Smooth muscle cell (in vitro differentiated cells): ENCODE measurements around the gene POFUT2. TPM values are rescaled to one million over a fixed set of nuclear protein-coding genes. Genes with fewer than 3 reads are reported as not detected.

Experiments used
- DNase-seq: peaks from one replicate; lab custom pipeline; 2025; ENCODE audit not compliant: unreplicated experiment; lab: John Stamatoyannopoulos, UW
- H2AFZ ChIP-seq: fragments of 200-600 bp; sonication (generic); 2 replicates; pipeline ENCODE4 v1.6.0; 2016; ENCODE audit warnings: antibody characterized with exemption, low read depth, mild to moderate bottlenecking
- H3F3A ChIP-seq: fragments of 200-600 bp; sonication (generic); 2 replicates; pipeline ENCODE4 v1.6.0; 2017; ENCODE audit warnings: antibody characterized with exemption, low read depth
- H3K27ac ChIP-seq: fragments of 200-600 bp; sonication (generic); 2 replicates; pipeline ENCODE4 v1.5.1; 2016; ENCODE audit warnings: low read depth, mild to moderate bottlenecking
- H3K27me3 ChIP-seq: fragments of 200-600 bp; sonication (generic); 2 replicates; pipeline ENCODE4 v1.6.1; 2016; ENCODE audit warnings: low read depth, mild to moderate bottlenecking
- H3K36me3 ChIP-seq: fragments of 200-600 bp; sonication (generic); 2 replicates; pipeline ENCODE4 v1.5.1; 2016; ENCODE audit warnings: low read depth
- H3K4me1 ChIP-seq: fragments of 200-600 bp; sonication (generic); 2 replicates; pipeline ENCODE4 v1.5.1; 2016; ENCODE audit warnings: low read depth
- H3K4me2 ChIP-seq: fragments of 200-600 bp; sonication (generic); 2 replicates; pipeline ENCODE4 v1.6.0; 2016; ENCODE audit warnings: mild to moderate bottlenecking
- H3K4me3 ChIP-seq: fragments of 200-600 bp; sonication (generic); 2 replicates; pipeline ENCODE4 v1.5.1; 2016; ENCODE audit warnings: mild to moderate bottlenecking
- H3K79me2 ChIP-seq: fragments of 200-600 bp; sonication (generic); 2 replicates; pipeline ENCODE4 v1.6.0; 2016; ENCODE audit warnings: low read depth, mild to moderate bottlenecking
- H3K9ac ChIP-seq: fragments of 200-600 bp; sonication (generic); 2 replicates; pipeline ENCODE4 v1.6.0; 2016; ENCODE audit warnings: low read depth
- H3K9me3 ChIP-seq: fragments of 200-600 bp; sonication (generic); replicated peaks from 2 replicates; pipeline ENCODE4 v1.5.1; 2016; ENCODE audit warnings: low read depth
- H4K20me1 ChIP-seq: fragments of 200-600 bp; sonication (generic); 2 replicates; pipeline ENCODE4 v1.6.0; 2016; ENCODE audit warnings: low read depth
- WGBS: methylation state at CpG from one replicate; pipeline ENCODE4 v1.1.7; 2016; ENCODE audit warnings: low lambda C conversion rate; 5-methylcytosine and 5-hydroxymethylcytosine counted together
- polyA plus RNA-seq: library from polyadenylated mRNA; unstranded; fragments of >200 nt; fragmentation: Nextera tagmentation; extraction: Ambion mirVana; gene quantifications from 2 replicates; pipeline ENCODE4 v1.2.1, GENCODE V29; 2016
- total RNA-seq: library from RNA; depleted of rRNA; stranded (reverse); fragments of >200 nt; gene quantifications from 2 replicates; pipeline ENCODE4 v1.2.3, GENCODE V29; 2014
- TF ChIP-seq, protein P1 (sequence below): fragments of 200-600 bp; sonication (generic); IDR thresholded peaks from 2 replicates; pipeline ENCODE4 v1.5.1; 2017; ENCODE audit warnings: borderline replicate concordance, mild to moderate bottlenecking, antibody characterized with exemption; ENCODE audit not compliant: insufficient read depth, poor library complexity, severe bottlenecking

The POFUT2 gene
- total and polyA plus RNA-seq, 2 experiments from 2014 or later = 32.1 to 70.0 TPM

DNA sequence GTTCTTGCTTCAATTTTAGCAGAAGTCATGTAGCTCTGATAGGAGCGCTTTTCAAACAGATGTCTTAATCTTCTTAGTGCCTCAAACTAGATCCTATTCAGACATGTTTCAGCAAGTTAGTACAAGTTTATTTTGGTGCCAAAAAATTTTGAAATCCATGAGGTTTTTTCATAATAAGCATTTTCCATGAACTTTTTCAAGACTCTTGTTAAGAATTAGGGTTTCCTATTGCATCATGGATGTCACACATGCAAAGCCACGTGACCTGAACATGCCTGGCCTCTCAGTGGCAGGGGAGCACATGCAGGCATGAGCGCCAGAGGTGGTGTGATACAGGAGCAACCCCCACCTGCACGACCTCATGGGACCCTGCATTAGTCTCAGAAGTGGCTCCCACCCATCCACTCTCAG, 67.6 kb downstream of the POFUT2 start:
- Histone ChIP-seq H3K27ac (no peak overlapping the region), H3K9me3 (peaks cover 10% of the 10 kb centered on the region), H3K9ac (no peak overlapping the region), H3K4me3 (no peak overlapping the region), H2AFZ (no peak overlapping the region), H3K79me2 (no peaks in the 10 kb centered on the region), H4K20me1 (peaks cover 7% of the 10 kb centered on the region), H3F3A (peaks cover 4% of the 10 kb centered on the region), H3K4me2 (no peak overlapping the region), H3K36me3 (peaks cover 16% of the 10 kb centered on the region), H3K4me1 (no peaks in the 10 kb centered on the region), H3K27me3 (no peaks in the 10 kb centered on the region)
- WGBS = 89% methylated on average over 4 of the region's 4 CpGs
- TF ChIP-seq, protein P1, sequence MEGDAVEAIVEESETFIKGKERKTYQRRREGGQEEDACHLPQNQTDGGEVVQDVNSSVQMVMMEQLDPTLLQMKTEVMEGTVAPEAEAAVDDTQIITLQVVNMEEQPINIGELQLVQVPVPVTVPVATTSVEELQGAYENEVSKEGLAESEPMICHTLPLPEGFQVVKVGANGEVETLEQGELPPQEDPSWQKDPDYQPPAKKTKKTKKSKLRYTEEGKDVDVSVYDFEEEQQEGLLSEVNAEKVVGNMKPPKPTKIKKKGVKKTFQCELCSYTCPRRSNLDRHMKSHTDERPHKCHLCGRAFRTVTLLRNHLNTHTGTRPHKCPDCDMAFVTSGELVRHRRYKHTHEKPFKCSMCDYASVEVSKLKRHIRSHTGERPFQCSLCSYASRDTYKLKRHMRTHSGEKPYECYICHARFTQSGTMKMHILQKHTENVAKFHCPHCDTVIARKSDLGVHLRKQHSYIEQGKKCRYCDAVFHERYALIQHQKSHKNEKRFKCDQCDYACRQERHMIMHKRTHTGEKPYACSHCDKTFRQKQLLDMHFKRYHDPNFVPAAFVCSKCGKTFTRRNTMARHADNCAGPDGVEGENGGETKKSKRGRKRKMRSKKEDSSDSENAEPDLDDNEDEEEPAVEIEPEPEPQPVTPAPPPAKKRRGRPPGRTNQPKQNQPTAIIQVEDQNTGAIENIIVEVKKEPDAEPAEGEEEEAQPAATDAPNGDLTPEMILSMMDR = no peak
- no peak for DNase-seq

DNA sequence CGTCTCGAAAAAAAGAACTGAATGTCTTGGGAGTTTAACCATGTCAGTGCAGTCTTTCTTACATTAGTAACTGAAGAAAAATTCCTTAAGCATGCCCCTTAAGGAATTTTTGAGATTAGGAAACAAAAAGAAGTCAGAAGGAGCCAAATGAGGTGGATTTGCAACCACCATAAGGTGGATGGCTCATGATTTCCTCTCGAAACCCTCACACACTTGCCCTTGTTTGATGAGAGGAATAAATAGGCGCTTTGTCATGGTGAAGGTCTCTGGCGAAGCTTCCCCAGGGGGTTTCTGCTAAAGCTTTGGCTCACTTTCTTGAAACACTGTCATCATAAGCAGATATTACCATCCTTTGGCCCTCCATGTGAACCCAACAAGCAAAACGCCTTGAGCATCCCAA, 68.2 kb downstream of the POFUT2 start:
- WGBS = 84% methylated on average over 6 of the region's 6 CpGs

DNA sequence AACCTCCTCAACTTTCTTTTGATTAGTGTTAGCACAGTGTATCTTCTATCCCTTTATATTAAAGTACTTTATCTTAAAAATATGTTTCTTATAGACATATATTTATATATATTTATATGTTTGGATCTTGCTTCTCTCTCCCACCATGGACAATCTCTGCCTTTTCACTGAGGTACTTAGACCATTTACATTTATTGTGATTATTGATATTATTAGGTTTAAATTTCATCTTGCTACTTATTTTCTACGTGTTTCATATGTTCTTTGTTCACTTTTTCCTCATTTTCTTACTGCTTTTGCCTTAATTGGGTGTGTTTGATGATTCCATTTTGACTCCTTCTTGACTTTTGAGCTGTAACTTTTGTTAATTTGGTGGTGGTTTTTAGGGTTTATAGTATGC, 70.7 kb downstream of the POFUT2 start:
- Histone ChIP-seq H3K4me3 (no peak overlapping the region), H3K9me3 (peaks cover 10% of the 10 kb centered on the region), H3K9ac (no peak overlapping the region), H3K36me3 (peaks cover 24% of the 10 kb centered on the region), H3K4me1 (no peaks in the 10 kb centered on the region), H3F3A (no peaks in the 10 kb centered on the region), H3K27ac (no peak overlapping the region), H3K79me2 (no peaks in the 10 kb centered on the region), H4K20me1 (peaks cover 7% of the 10 kb centered on the region), H3K4me2 (no peak overlapping the region), H2AFZ (no peak overlapping the region), H3K27me3 (no peaks in the 10 kb centered on the region)
- TF ChIP-seq, protein P1 = no peak
- 91% methylated on average over 1 of the region's 1 CpG for WGBS
- DNase-seq = no peak

More for the DNA sequence above, 68.2 kb downstream of the POFUT2 start:
- Histone ChIP-seq H3K27ac (no peak overlapping the region), H3K4me2 (no peak overlapping the region), H3K27me3 (no peaks in the 10 kb centered on the region), H3K9ac (no peak overlapping the region), H3K79me2 (no peaks in the 10 kb centered on the region), H4K20me1 (peaks cover 7% of the 10 kb centered on the region), H3K4me1 (no peaks in the 10 kb centered on the region), H2AFZ (no peak overlapping the region), H3K36me3 (peaks cover 19% of the 10 kb centered on the region), H3F3A (no peaks in the 10 kb centered on the region), H3K4me3 (no peak overlapping the region), H3K9me3 (peaks cover 10% of the 10 kb centered on the region)
- no peak for DNase-seq
- TF ChIP-seq, protein P1 = no peak

DNA sequence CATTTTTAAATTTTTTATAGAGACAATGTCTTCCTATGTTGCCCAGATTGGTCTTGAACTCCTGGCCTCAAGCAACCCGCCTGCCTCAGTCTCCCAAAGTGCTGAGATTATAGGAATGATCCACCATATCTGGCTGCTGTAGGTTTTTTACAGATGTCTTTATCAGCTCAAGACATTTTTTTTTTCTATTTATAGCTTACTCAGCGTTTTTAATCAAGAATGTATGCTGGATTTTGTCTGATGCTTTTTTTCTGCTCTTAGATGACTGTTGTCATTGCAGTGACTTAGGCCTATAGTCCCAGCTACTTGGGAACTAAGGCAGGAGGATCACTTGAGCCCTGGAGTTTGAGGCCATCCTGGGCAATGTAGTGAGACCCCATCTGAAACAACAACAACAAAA, 72.5 kb downstream of the POFUT2 start:
- Histone ChIP-seq H3F3A (no peaks in the 10 kb centered on the region), H3K4me1 (peaks cover 5% of the 10 kb centered on the region), H3K4me3 (no peak overlapping the region), H3K79me2 (no peaks in the 10 kb centered on the region), H4K20me1 (peaks cover 7% of the 10 kb centered on the region), H3K27me3 (no peaks in the 10 kb centered on the region), H3K36me3 (peaks cover 24% of the 10 kb centered on the region), H3K9ac (no peak overlapping the region), H3K4me2 (no peak overlapping the region), H2AFZ (no peak overlapping the region), H3K27ac (no peak overlapping the region), H3K9me3 (peaks cover 10% of the 10 kb centered on the region)
- DNase-seq = no peak
- TF ChIP-seq, protein P1 = no peak
- WGBS = 78% methylated on average over 2 of the region's 2 CpGs
